Measurements from ENCODE around the gene SCAMP5. TPM values are rescaled to one million over a fixed set of nuclear protein-coding genes. Genes with fewer than 3 reads are reported as not detected.

Gene SCAMP5
- total RNA-seq, 1 donor from 2014 or later = 1.6 TPM

- Histone ChIP-seq H3K4me1 (ENCODE audit: control insufficient read depth in 3 of 3, insufficient read depth in 3 of 3, low read length in 3 of 3) (peaks cover 2 to 11% (median 4%) of the 10 kb centered on the region in 3 donors), H3K27ac (ENCODE audit: low read depth, low read length) (no peak overlapping the region), H3K4me3 (ENCODE audit: low read length in 3 of 3) (no peak overlapping the region), H3K36me3 (ENCODE audit: control insufficient read depth in 3 of 3, insufficient read depth in 3 of 3, low read length in 3 of 3) (peaks cover 0 to 2% (median 0%) of the 10 kb centered on the region in 3 donors), H3K27me3 (ENCODE audit: control insufficient read depth in 3 of 3, insufficient read depth in 3 of 3, low read length in 3 of 3) (no peaks in the 10 kb centered on the region), H3K9me3 (ENCODE audit: control insufficient read depth in 3 of 3, low read length in 3 of 3) (no peaks in the 10 kb centered on the region), H3K9ac (ENCODE audit: low read depth in 1 of 3, low read length in 3 of 3) (no peak overlapping the region)
These were observed 67.3 kb downstream of the SCAMP5 start for GRCh38 chr15:75062706-75063105.

- peaks cover 0 to 2% (median 0%) of the 10 kb centered on the region in 3 donors for H3K36me3 ChIP-seq (ENCODE audit: control insufficient read depth in 3 of 3, insufficient read depth in 3 of 3, low read length in 3 of 3)
- H3K4me3 ChIP-seq (ENCODE audit: low read length in 3 of 3) = no peak overlapping the region
- H3K27me3 ChIP-seq (ENCODE audit: control insufficient read depth in 3 of 3, insufficient read depth in 3 of 3, low read length in 3 of 3) = peaks cover 0 to 4% (median 0%) of the 10 kb centered on the region in 3 donors
- peaks cover 2 to 11% (median 4%) of the 10 kb centered on the region in 3 donors for H3K4me1 ChIP-seq (ENCODE audit: control insufficient read depth in 3 of 3, insufficient read depth in 3 of 3, low read length in 3 of 3)
- H3K9me3 ChIP-seq (ENCODE audit: control insufficient read depth in 3 of 3, low read length in 3 of 3) = no peaks in the 10 kb centered on the region
- H3K27ac ChIP-seq (ENCODE audit: low read depth, low read length) = no peak overlapping the region
- H3K9ac ChIP-seq (ENCODE audit: low read depth in 1 of 3, low read length in 3 of 3) = no peak overlapping the region
These were observed 68.0 kb downstream of the SCAMP5 start for GRCh38 chr15:75063338-75063737.

- Histone ChIP-seq H3K4me1 (ENCODE audit: control insufficient read depth in 3 of 3, insufficient read depth in 3 of 3, low read length in 3 of 3) (peaks cover 2 to 11% (median 4%) of the 10 kb centered on the region in 3 donors), H3K27ac (ENCODE audit: low read depth, low read length) (no peak overlapping the region), H3K9ac (ENCODE audit: low read depth in 1 of 3, low read length in 3 of 3) (no peak overlapping the region), H3K4me3 (ENCODE audit: low read length in 3 of 3) (no peak overlapping the region), H3K27me3 (ENCODE audit: control insufficient read depth in 3 of 3, insufficient read depth in 3 of 3, low read length in 3 of 3) (peaks cover 0 to 5% (median 0%) of the 10 kb centered on the region in 3 donors), H3K36me3 (ENCODE audit: control insufficient read depth in 3 of 3, insufficient read depth in 3 of 3, low read length in 3 of 3) (no peaks in the 10 kb centered on the region), H3K9me3 (ENCODE audit: control insufficient read depth in 3 of 3, low read length in 3 of 3) (no peaks in the 10 kb centered on the region)
These were observed 68.5 kb downstream of the SCAMP5 start for GRCh38 chr15:75063889-75064288.

- H3K27me3 ChIP-seq (ENCODE audit: control insufficient read depth in 3 of 3, insufficient read depth in 3 of 3, low read length in 3 of 3) = peaks cover 0 to 5% (median 0%) of the 10 kb centered on the region in 3 donors
These were observed 69.5 kb downstream of the SCAMP5 start for GRCh38 chr15:75064846-75065245.

GRCh38 chr15:75065467-75065850 lies 70.1 kb downstream of the SCAMP5 start:
- H3K27me3 ChIP-seq (ENCODE audit: control insufficient read depth in 3 of 3, insufficient read depth in 3 of 3, low read length in 3 of 3) = peaks cover 0 to 5% (median 0%) of the 10 kb centered on the region in 3 donors
- peaks cover 2 to 11% (median 4%) of the 10 kb centered on the region in 3 donors for H3K4me1 ChIP-seq (ENCODE audit: control insufficient read depth in 3 of 3, insufficient read depth in 3 of 3, low read length in 3 of 3)
- H3K27ac ChIP-seq (ENCODE audit: low read depth, low read length) = no peak overlapping the region
- H3K9me3 ChIP-seq (ENCODE audit: control insufficient read depth in 3 of 3, low read length in 3 of 3) = no peaks in the 10 kb centered on the region
- no peak overlapping the region for H3K9ac ChIP-seq (ENCODE audit: low read depth in 1 of 3, low read length in 3 of 3)
- no peak overlapping the region for H3K4me3 ChIP-seq (ENCODE audit: low read length in 3 of 3)
- H3K36me3 ChIP-seq (ENCODE audit: control insufficient read depth in 3 of 3, insufficient read depth in 3 of 3, low read length in 3 of 3) = no peaks in the 10 kb centered on the region

More at GRCh38 chr15:75064846-75065245, 69.5 kb downstream of the SCAMP5 start:
- Histone ChIP-seq H3K4me3 (ENCODE audit: low read length in 3 of 3) (no peak overlapping the region), H3K36me3 (ENCODE audit: control insufficient read depth in 3 of 3, insufficient read depth in 3 of 3, low read length in 3 of 3) (no peaks in the 10 kb centered on the region), H3K4me1 (ENCODE audit: control insufficient read depth in 3 of 3, insufficient read depth in 3 of 3, low read length in 3 of 3) (peaks cover 2 to 11% (median 4%) of the 10 kb centered on the region in 3 donors), H3K9ac (ENCODE audit: low read depth in 1 of 3, low read length in 3 of 3) (no peak overlapping the region), H3K27ac (ENCODE audit: low read depth, low read length) (no peak overlapping the region), H3K9me3 (ENCODE audit: control insufficient read depth in 3 of 3, low read length in 3 of 3) (no peaks in the 10 kb centered on the region)

GRCh38 chr15:75065851-75066509 lies 70.6 kb downstream of the SCAMP5 start:
- Histone ChIP-seq H3K9ac (ENCODE audit: low read depth in 1 of 3, low read length in 3 of 3) (no peak overlapping the region), H3K4me3 (ENCODE audit: low read length in 3 of 3) (no peak overlapping the region), H3K27ac (ENCODE audit: low read depth, low read length) (no peak overlapping the region), H3K9me3 (ENCODE audit: control insufficient read depth in 3 of 3, low read length in 3 of 3) (no peaks in the 10 kb centered on the region), H3K36me3 (ENCODE audit: control insufficient read depth in 3 of 3, insufficient read depth in 3 of 3, low read length in 3 of 3) (no peaks in the 10 kb centered on the region), H3K27me3 (ENCODE audit: control insufficient read depth in 3 of 3, insufficient read depth in 3 of 3, low read length in 3 of 3) (peaks cover 0 to 10% (median 3%) of the 10 kb centered on the region in 3 donors), H3K4me1 (ENCODE audit: control insufficient read depth in 3 of 3, insufficient read depth in 3 of 3, low read length in 3 of 3) (peaks cover 2 to 11% (median 4%) of the 10 kb centered on the region in 3 donors)

GRCh38 chr15:75067123-75067830 lies 71.9 kb downstream of the SCAMP5 start:
- Histone ChIP-seq H3K9me3 (ENCODE audit: control insufficient read depth in 3 of 3, low read length in 3 of 3) (no peaks in the 10 kb centered on the region), H3K36me3 (ENCODE audit: control insufficient read depth in 3 of 3, insufficient read depth in 3 of 3, low read length in 3 of 3) (no peaks in the 10 kb centered on the region), H3K9ac (ENCODE audit: low read depth in 1 of 3, low read length in 3 of 3) (no peak overlapping the region), H3K4me3 (ENCODE audit: low read length in 3 of 3) (no peak overlapping the region), H3K4me1 (ENCODE audit: control insufficient read depth in 3 of 3, insufficient read depth in 3 of 3, low read length in 3 of 3) (peaks cover 2 to 9% (median 4%) of the 10 kb centered on the region in 3 donors), H3K27me3 (ENCODE audit: control insufficient read depth in 3 of 3, insufficient read depth in 3 of 3, low read length in 3 of 3) (peaks cover 0 to 13% (median 3%) of the 10 kb centered on the region in 3 donors), H3K27ac (ENCODE audit: low read depth, low read length) (no peak overlapping the region)

GRCh38 chr15:75068748-75069147 lies 73.4 kb downstream of the SCAMP5 start:
- Histone ChIP-seq H3K27ac (ENCODE audit: low read depth, low read length) (no peak overlapping the region), H3K4me3 (ENCODE audit: low read length in 3 of 3) (no peak overlapping the region), H3K9ac (ENCODE audit: low read depth in 1 of 3, low read length in 3 of 3) (no peak overlapping the region), H3K4me1 (ENCODE audit: control insufficient read depth in 3 of 3, insufficient read depth in 3 of 3, low read length in 3 of 3) (peaks cover 2 to 4% (median 4%) of the 10 kb centered on the region in 3 donors), H3K9me3 (ENCODE audit: control insufficient read depth in 3 of 3, low read length in 3 of 3) (no peaks in the 10 kb centered on the region), H3K27me3 (ENCODE audit: control insufficient read depth in 3 of 3, insufficient read depth in 3 of 3, low read length in 3 of 3) (peaks cover 0 to 13% (median 3%) of the 10 kb centered on the region in 3 donors), H3K36me3 (ENCODE audit: control insufficient read depth in 3 of 3, insufficient read depth in 3 of 3, low read length in 3 of 3) (no peaks in the 10 kb centered on the region)

- H3K27me3 ChIP-seq (ENCODE audit: control insufficient read depth in 3 of 3, insufficient read depth in 3 of 3, low read length in 3 of 3) = peaks cover 0 to 13% (median 3%) of the 10 kb centered on the region in 3 donors
- no peaks in the 10 kb centered on the region for H3K9me3 ChIP-seq (ENCODE audit: control insufficient read depth in 3 of 3, low read length in 3 of 3)
- H3K9ac ChIP-seq (ENCODE audit: low read depth in 1 of 3, low read length in 3 of 3) = no peak overlapping the region
- peaks cover 2 to 4% (median 4%) of the 10 kb centered on the region in 3 donors for H3K4me1 ChIP-seq (ENCODE audit: control insufficient read depth in 3 of 3, insufficient read depth in 3 of 3, low read length in 3 of 3)
- no peak overlapping the region for H3K27ac ChIP-seq (ENCODE audit: low read depth, low read length)
- no peaks in the 10 kb centered on the region for H3K36me3 ChIP-seq (ENCODE audit: control insufficient read depth in 3 of 3, insufficient read depth in 3 of 3, low read length in 3 of 3)
- H3K4me3 ChIP-seq (ENCODE audit: low read length in 3 of 3) = no peak overlapping the region
These were observed 74.0 kb downstream of the SCAMP5 start for GRCh38 chr15:75069301-75069925.

Measured in skeletal muscle tissue (tissue), 4 donors.